ENCODE data around the gene LENEP. TPM values are rescaled to one million over a fixed set of nuclear protein-coding genes. Genes with fewer than 3 reads are reported as not detected.

The LENEP gene
- total RNA-seq, 1 experiment from 2014 or later, result 2.8 TPM

- H2AFZ ChIP-seq (ENCODE audit: low read length), result no peak overlapping the region
- H3K27me3 Mint-ChIP-seq (ENCODE audit: low read depth), result no peaks in the 10 kb centered on the region
- peaks cover 13% of the 10 kb centered on the region for H3K23me2 ChIP-seq (ENCODE audit: insufficient read length, low read depth, low read length, poor library complexity, severe bottlenecking)
- no peaks in the 10 kb centered on the region for H4K20me1 ChIP-seq (ENCODE audit: control insufficient read depth, insufficient read depth, insufficient read length)
- no peak overlapping the region for H3K56ac ChIP-seq (ENCODE audit: insufficient read length, low read depth, low read length)
- no peak overlapping the region for H3K4ac ChIP-seq (ENCODE audit: low read depth, low read length)
- no peak overlapping the region for H4K91ac ChIP-seq (ENCODE audit: insufficient read length, low read depth, low read length)
- H3K27ac Mint-ChIP-seq, result peak overlapping the region in 2 of 3 experiments; percentile 9 to 64; a peak in 4 of 7 replicates
- no peaks in the 10 kb centered on the region for H3K79me1 ChIP-seq (ENCODE audit: insufficient read depth, low read depth, low read length, poor library complexity, severe bottlenecking)
- no peaks in the 10 kb centered on the region for H3K9me3 ChIP-seq (ENCODE audit: control insufficient read depth, low read depth, low read length)
- no peak overlapping the region for H3K27ac ChIP-seq (ENCODE audit: insufficient read length, low read depth, low read length)
- no peak overlapping the region for H3K14ac ChIP-seq (ENCODE audit: insufficient read depth, low read length)
- no peak overlapping the region for H2BK120ac ChIP-seq (ENCODE audit: low read depth, low read length, poor library complexity, severe bottlenecking)
- no peaks in the 10 kb centered on the region; the same call in 1 of the 2 replicates for H3K79me2 ChIP-seq (ENCODE audit: insufficient read depth, low read length)
- H2AK5ac ChIP-seq (ENCODE audit: insufficient read length, low read length), result no peak overlapping the region
- H3K4me1 ChIP-seq (ENCODE audit: insufficient read depth, low read length), result peaks cover 5% of the 10 kb centered on the region; the same call in 1 of the 2 replicates
- no peak overlapping the region for H2BK20ac ChIP-seq (ENCODE audit: low read depth, low read length, poor library complexity, severe bottlenecking)
- no peaks in the 10 kb centered on the region; a peak in 1 of 5 replicates for H3K9me3 Mint-ChIP-seq
- no peaks in the 10 kb centered on the region; a peak in 2 of 7 replicates for H3K36me3 Mint-ChIP-seq (ENCODE audit: insufficient read depth in 1 of 3, low read depth in 3 of 3)
- no peak overlapping the region for H2BK12ac ChIP-seq (ENCODE audit: insufficient read length, low read depth, low read length)
- no peak overlapping the region for H4K8ac ChIP-seq (replicated peaks; ENCODE audit: insufficient read length, low read depth, low read length)
- no peak overlapping the region for H2BK5ac ChIP-seq (ENCODE audit: insufficient read length, low read length)
- TF ChIP-seq, protein P1, sequence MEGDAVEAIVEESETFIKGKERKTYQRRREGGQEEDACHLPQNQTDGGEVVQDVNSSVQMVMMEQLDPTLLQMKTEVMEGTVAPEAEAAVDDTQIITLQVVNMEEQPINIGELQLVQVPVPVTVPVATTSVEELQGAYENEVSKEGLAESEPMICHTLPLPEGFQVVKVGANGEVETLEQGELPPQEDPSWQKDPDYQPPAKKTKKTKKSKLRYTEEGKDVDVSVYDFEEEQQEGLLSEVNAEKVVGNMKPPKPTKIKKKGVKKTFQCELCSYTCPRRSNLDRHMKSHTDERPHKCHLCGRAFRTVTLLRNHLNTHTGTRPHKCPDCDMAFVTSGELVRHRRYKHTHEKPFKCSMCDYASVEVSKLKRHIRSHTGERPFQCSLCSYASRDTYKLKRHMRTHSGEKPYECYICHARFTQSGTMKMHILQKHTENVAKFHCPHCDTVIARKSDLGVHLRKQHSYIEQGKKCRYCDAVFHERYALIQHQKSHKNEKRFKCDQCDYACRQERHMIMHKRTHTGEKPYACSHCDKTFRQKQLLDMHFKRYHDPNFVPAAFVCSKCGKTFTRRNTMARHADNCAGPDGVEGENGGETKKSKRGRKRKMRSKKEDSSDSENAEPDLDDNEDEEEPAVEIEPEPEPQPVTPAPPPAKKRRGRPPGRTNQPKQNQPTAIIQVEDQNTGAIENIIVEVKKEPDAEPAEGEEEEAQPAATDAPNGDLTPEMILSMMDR (conservative IDR thresholded peaks at IDR 0.05), result no peak
- no CpG with 5 or more reads among the region's 2 CpGs for WGBS (ENCODE audit: extremely low coverage, insufficient read length, low lambda C conversion rate)
- no peak overlapping the region; a peak in 1 of 5 replicates for H3K4me3 Mint-ChIP-seq
- no peak overlapping the region for H3K4me2 ChIP-seq (ENCODE audit: insufficient read depth, insufficient read length, low read length)
- H4K5ac ChIP-seq (ENCODE audit: insufficient read length, low read depth, low read length), result no peak overlapping the region
- H3T11ph ChIP-seq (ENCODE audit: low read length), result no peak overlapping the region
- H3K4me1 Mint-ChIP-seq, result peaks cover 42 to 57% of the 10 kb centered on the region in 2 experiments
- no peak for DNase-seq
- no peak overlapping the region for H3K18ac ChIP-seq (ENCODE audit: insufficient read length, low read depth, low read length)
- H3K9ac ChIP-seq (ENCODE audit: extremely low read depth, insufficient read length, low read length), result no peak overlapping the region
- H2BK15ac ChIP-seq (ENCODE audit: low read depth, low read length), result no peak overlapping the region
- H3K23ac ChIP-seq (ENCODE audit: insufficient read length, low read depth, low read length), result no peak overlapping the region
- no peaks in the 10 kb centered on the region for H3K27me3 ChIP-seq (ENCODE audit: insufficient read depth, low read length)
Observed at GRCh38 chr1:155006601-155007101, 13.3 kb downstream of the LENEP start.
